Osteoblast (primary cell): Measurements from ENCODE around the gene SUMO3. TPM values are rescaled to one million over a fixed set of nuclear protein-coding genes. Genes with fewer than 3 reads are reported as not detected.

Source experiments
- DNase-seq: peaks from one replicate; pipeline ENCODE4 v3.0.0; 2011; ENCODE audit warnings: low spot score, mixed read lengths; ENCODE audit not compliant: insufficient read length; ENCODE audit errors: missing footprints
- H2AFZ ChIP-seq: 2 replicates; pipeline ENCODE4 v1.6.0; 2011; ENCODE audit warnings: mild to moderate bottlenecking, low read length
- H3K27ac ChIP-seq: 2 replicates; pipeline ENCODE4 v1.5.1; 2011; ENCODE audit warnings: mild to moderate bottlenecking, low read depth, low read length, moderate library complexity
- H3K27me3 ChIP-seq: 2 replicates; pipeline ENCODE4 v1.6.0; 2012; ENCODE audit warnings: mild to moderate bottlenecking, control low read depth, inconsistent platforms, low read length, moderate library complexity; ENCODE audit not compliant: insufficient read depth
- H3K36me3 ChIP-seq: 2 replicates; pipeline ENCODE4 v1.5.1; 2011; ENCODE audit warnings: mild to moderate bottlenecking, low read length, control low read depth, moderate library complexity; ENCODE audit not compliant: insufficient read depth
- H3K4me1 ChIP-seq: 2 replicates; pipeline ENCODE4 v1.5.1; 2011; ENCODE audit warnings: mild to moderate bottlenecking, low read length, control low read depth, moderate library complexity; ENCODE audit not compliant: insufficient read depth
- H3K4me2 ChIP-seq: 2 replicates; pipeline ENCODE4 v1.6.0; 2011; ENCODE audit warnings: mild to moderate bottlenecking, low read length; ENCODE audit not compliant: insufficient read depth
- H3K4me3 ChIP-seq: fragments of 200-600 bp; sonication (generic); 3 replicates; pipeline ENCODE4 v1.5.1; 2012; ENCODE audit warnings: mild to moderate bottlenecking, low read length, inconsistent platforms; ENCODE audit not compliant: insufficient read depth
- H3K79me2 ChIP-seq: 2 replicates; pipeline ENCODE4 v1.6.0; 2012; ENCODE audit warnings: mild to moderate bottlenecking, low read length, control low read depth, inconsistent platforms; ENCODE audit not compliant: insufficient read depth
- H3K9me3 ChIP-seq: 2 replicates; pipeline ENCODE4 v1.5.1; 2011; ENCODE audit warnings: low read depth, low read length, control low read depth
- H4K20me1 ChIP-seq: 2 replicates; pipeline ENCODE4 v1.6.0; 2012; ENCODE audit warnings: mild to moderate bottlenecking, low read length, control low read depth; ENCODE audit not compliant: insufficient read depth
- total RNA-seq: library from RNA; depleted of rRNA; stranded (reverse); fragments of >200 nt; gene quantifications from 2 replicates; pipeline ENCODE4 v1.2.3, GENCODE V29; 2012
- TF ChIP-seq, protein P1 (sequence below): IDR thresholded peaks from 2 replicates; pipeline ENCODE4 v1.5.1; 2011; ENCODE audit warnings: mild to moderate bottlenecking, low read depth, low read length, moderate library complexity; ENCODE audit errors: extremely low read depth

Gene SUMO3
- total RNA-seq, 1 donor: 80.7 TPM

DNA sequence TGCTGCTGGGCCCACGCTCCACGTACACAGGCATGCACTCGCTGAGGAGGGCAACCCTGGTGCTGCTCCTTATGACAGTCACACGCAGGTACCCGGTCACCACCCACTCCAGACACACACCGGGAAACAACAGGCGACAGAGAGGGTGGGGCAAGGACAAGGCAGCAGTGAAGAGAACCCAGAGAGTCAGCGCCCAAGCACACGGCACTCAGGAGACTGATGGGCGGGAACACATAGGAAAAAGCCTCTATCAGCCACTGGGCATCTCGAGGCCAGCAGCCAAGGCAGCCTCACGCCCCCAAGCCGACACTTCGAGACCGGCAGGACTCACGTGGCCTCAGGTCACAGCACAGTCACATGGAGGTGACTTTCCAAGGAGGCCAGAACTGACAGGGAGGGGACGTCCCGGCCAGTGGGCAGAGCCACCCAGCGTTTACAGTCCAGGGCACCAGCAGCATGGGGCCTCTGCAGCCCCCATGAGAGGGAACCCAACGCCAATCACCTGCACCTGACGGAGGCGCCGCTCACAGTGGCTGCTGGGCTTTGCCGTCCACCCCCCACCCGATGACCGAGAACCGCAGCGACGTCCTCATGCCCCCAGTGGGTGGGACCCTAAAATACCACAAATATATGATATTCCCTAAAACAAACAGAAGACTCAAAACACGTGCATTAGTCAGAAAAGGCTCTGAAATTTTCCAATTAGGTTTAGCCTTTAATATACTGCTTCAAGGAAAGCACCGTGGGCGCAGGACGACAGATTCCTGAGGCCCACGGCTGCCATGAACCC, 35.9 kb upstream of the SUMO3 start:
- TF ChIP-seq, protein P1, sequence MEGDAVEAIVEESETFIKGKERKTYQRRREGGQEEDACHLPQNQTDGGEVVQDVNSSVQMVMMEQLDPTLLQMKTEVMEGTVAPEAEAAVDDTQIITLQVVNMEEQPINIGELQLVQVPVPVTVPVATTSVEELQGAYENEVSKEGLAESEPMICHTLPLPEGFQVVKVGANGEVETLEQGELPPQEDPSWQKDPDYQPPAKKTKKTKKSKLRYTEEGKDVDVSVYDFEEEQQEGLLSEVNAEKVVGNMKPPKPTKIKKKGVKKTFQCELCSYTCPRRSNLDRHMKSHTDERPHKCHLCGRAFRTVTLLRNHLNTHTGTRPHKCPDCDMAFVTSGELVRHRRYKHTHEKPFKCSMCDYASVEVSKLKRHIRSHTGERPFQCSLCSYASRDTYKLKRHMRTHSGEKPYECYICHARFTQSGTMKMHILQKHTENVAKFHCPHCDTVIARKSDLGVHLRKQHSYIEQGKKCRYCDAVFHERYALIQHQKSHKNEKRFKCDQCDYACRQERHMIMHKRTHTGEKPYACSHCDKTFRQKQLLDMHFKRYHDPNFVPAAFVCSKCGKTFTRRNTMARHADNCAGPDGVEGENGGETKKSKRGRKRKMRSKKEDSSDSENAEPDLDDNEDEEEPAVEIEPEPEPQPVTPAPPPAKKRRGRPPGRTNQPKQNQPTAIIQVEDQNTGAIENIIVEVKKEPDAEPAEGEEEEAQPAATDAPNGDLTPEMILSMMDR: no peak
- peaks cover 79% of the 10 kb centered on the region for H4K20me1 ChIP-seq
- no peaks in the 10 kb centered on the region for H3K9me3 ChIP-seq
- no peak overlapping the region for H2AFZ ChIP-seq
- no peak overlapping the region for H3K4me3 ChIP-seq
- H3K4me2 ChIP-seq: no peak overlapping the region
- H3K79me2 ChIP-seq: peaks cover 84% of the 10 kb centered on the region
- no peaks in the 10 kb centered on the region for H3K4me1 ChIP-seq
- peaks cover 91% of the 10 kb centered on the region for H3K36me3 ChIP-seq
- no peaks in the 10 kb centered on the region for H3K27me3 ChIP-seq
- H3K27ac ChIP-seq: no peak overlapping the region
- DNase-seq: peak; percentile 36

DNA sequence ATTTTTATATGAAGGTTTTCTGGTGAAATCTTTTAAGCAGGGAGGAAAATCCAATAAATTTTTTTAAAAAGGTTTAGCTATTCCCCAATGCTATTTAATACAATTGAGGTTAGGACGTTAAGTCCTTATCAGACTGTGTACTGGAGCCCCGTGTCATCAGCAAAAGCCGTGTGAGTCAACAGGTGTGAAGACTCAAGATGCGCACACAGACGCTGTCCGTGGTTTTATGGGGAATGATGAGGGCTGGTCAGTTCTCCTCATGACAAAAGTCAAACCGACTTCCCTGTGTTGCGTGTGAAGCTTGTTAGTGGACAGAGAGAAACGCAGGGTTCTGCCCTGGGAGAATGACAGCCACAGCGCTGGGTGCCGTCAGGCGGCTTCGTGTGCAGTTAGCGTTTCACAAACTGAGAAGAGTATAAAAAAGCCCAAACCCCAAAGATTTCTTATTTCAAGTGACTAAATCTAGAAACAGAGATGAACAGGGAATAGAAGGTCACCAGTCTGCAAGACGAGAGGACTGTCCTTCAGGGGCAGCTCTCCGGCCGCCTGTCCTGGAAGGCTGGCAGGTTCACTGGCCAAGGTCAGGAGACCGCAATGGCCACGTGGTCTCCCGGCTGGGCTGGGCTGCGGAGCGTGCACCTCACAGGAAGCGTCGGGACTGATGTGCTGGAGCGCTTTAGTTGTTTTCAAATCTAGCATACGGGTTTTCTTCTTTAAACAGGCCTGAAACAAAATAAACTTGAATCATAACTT, 33.2 kb upstream of the SUMO3 start:
- H3K27me3 ChIP-seq: no peaks in the 10 kb centered on the region
- peaks cover 57% of the 10 kb centered on the region for H3K79me2 ChIP-seq
- peaks cover 10% of the 10 kb centered on the region for H3K4me1 ChIP-seq
- H3K4me3 ChIP-seq: no peak overlapping the region
- peak; percentile 63 for DNase-seq
- H3K36me3 ChIP-seq: peaks cover 66% of the 10 kb centered on the region
- H3K4me2 ChIP-seq: no peak overlapping the region
- H3K9me3 ChIP-seq: no peaks in the 10 kb centered on the region
- H4K20me1 ChIP-seq: peaks cover 62% of the 10 kb centered on the region
- TF ChIP-seq, protein P1: no peak
- no peak overlapping the region for H3K27ac ChIP-seq
- no peak overlapping the region for H2AFZ ChIP-seq

DNA sequence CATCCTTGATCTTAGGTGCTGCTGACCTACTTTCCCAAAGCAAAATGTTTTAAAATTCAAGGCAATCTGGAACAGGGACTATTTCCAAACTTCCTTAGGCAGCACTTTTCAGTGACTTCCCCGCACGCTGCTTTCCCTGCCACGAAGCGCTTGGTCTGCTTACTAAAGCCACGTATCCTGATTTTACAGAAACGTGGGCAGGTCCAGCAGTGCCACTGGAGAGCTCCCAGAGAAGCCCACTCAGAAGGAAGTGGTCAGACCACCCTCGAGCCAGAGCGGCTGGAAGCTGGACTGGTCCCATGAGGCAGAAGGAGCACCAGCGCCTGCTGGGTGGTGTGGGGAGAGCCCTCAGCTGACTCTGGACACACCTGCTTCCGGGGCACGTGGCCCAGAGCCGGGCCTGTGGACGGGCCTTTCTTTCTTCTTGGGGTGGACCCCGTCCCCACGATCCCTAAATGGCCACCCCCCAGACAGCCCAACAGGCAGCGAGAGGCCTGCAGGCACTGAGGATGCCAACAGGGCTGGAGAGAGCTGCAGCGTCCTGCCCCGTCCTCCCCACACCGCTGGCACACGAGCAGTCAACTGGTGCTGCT, 32.4 kb upstream of the SUMO3 start:
- H3K4me1 ChIP-seq: peaks cover 18% of the 10 kb centered on the region
- H3K27me3 ChIP-seq: no peaks in the 10 kb centered on the region
- H3K36me3 ChIP-seq: peaks cover 58% of the 10 kb centered on the region
- TF ChIP-seq, protein P1: no peak
- H3K4me2 ChIP-seq: no peak overlapping the region
- H2AFZ ChIP-seq: no peak overlapping the region
- H3K4me3 ChIP-seq: no peak overlapping the region
- H4K20me1 ChIP-seq: peaks cover 54% of the 10 kb centered on the region
- H3K79me2 ChIP-seq: peaks cover 49% of the 10 kb centered on the region
- H3K9me3 ChIP-seq: no peaks in the 10 kb centered on the region
- DNase-seq: no peak
- H3K27ac ChIP-seq: no peak overlapping the region

DNA sequence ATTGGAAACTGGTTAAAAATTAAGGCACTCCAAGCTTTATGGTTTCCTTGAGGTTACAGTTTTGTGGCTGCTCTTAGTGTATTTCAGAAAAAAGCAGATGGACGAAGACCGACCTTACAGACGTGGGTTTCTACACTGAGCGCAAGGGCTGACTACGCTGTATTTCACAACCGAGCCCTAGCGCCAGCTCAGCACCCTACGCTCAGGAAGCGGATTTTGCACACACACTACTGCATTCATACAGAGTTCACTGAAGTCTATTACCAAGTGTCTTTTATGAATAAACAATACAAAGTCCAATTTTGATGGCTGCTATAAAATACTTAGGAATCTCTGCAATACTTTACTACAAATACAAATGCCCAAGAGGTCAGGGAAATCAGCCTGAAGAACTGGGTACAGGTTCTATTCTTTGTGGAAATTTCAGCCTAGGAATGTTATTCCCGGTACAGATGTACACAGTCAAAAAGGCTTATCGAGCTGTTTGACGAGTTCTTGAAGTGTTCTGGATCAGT, 31.8 kb upstream of the SUMO3 start:
- Histone ChIP-seq H3K79me2 (peaks cover 43% of the 10 kb centered on the region), H3K4me3 (no peak overlapping the region), H3K4me2 (no peak overlapping the region), H3K9me3 (no peaks in the 10 kb centered on the region), H4K20me1 (peaks cover 50% of the 10 kb centered on the region), H3K36me3 (peaks cover 52% of the 10 kb centered on the region), H2AFZ (no peak overlapping the region), H3K27ac (no peak overlapping the region), H3K4me1 (peaks cover 18% of the 10 kb centered on the region), H3K27me3 (peaks cover 2% of the 10 kb centered on the region)
- no peak for DNase-seq
- TF ChIP-seq, protein P1: no peak
